ENCODE results near the gene IGSF22. TPM values are rescaled to one million over a fixed set of nuclear protein-coding genes. Genes with fewer than 3 reads are reported as not detected.
A peak's percentile ranks its signal among the peaks of the same experiment; 100 is the strongest.
"Not testable (repeated sequence)": the region's sequence is repeated elsewhere in the genome, so short reads cannot be mapped to it uniquely, and the experiment has no call there.

Gene IGSF22
- total RNA-seq, 2 donors from 2014 or later = 0.81 to 2.0 TPM

GRCh38 chr11:18700375-18700774 is 25.6 kb downstream of the IGSF22 start:
- no peak for DNase-seq
- ATAC-seq = no peak
- intact Hi-C loops (cut with DNase I, micrococcal nuclease) = no loop called here

- ATAC-seq (no peak), DNase-seq (peak in 1 of 2 donors; percentile 48)
- intact Hi-C loops (cut with DNase I, micrococcal nuclease) = loop anchor here in 1 of 2 donors (10.0 kb wide), 1 partner anchor 65 kb away; the partner anchor contains the start of gene SPTY2D1
Observed at GRCh38 chr11:18699848-18700261, 26.1 kb downstream of the IGSF22 start.

- intact Hi-C loops (cut with DNase I, micrococcal nuclease) = loop anchor here in 1 of 2 donors (10.0 kb wide), 1 partner anchor 64 kb away; the partner anchor contains the start of gene SPTY2D1
- DNase-seq (no peak), ATAC-seq (no peak)
Observed at GRCh38 chr11:18699269-18699596, 26.8 kb downstream of the IGSF22 start.

- intact Hi-C loops (cut with DNase I, micrococcal nuclease) = loop anchor here in 1 of 2 donors (10.0 kb wide), 1 partner anchor 64 kb away; the partner anchor contains the start of gene SPTY2D1
Observed at GRCh38 chr11:18698341-18699268, 27.4 kb downstream of the IGSF22 start, which contains the start of gene TMEM86A. Gene TMEM86A (plus strand): TSS chr11:18698779. CDS start chr11:18698887, 108 bp downstream.

GRCh38 chr11:18697576-18697975 is 28.4 kb downstream of the IGSF22 start:
- ATAC-seq = no peak

More at GRCh38 chr11:18698341-18699268, 27.4 kb downstream of the IGSF22 start, which contains the start of gene TMEM86A:
- DNase-seq (peak; percentile 91 to 95), ATAC-seq (peak; percentile 97)

GRCh38 chr11:18696638-18697225 is 29.3 kb downstream of the IGSF22 start:
- DNase-seq = no peak
- ATAC-seq = no peak
- intact Hi-C loops (cut with DNase I, micrococcal nuclease) = loop anchor here in 1 of 2 donors (10.0 kb wide), 1 partner anchor 62 kb away; the partner anchor contains the start of gene SPTY2D1

More at GRCh38 chr11:18697576-18697975, 28.4 kb downstream of the IGSF22 start:
- intact Hi-C loops (cut with DNase I, micrococcal nuclease) = loop anchor here in 1 of 2 donors (10.0 kb wide), 1 partner anchor 63 kb away; the partner anchor contains the start of gene SPTY2D1
- no peak for DNase-seq

GRCh38 chr11:18692941-18693760 is 32.8 kb downstream of the IGSF22 start:
- DNase-seq (no peak), ATAC-seq (no peak)
- intact Hi-C loops (cut with DNase I, micrococcal nuclease) = loop anchor here in 1 of 2 donors (10.0 kb wide), 1 partner anchor 58 kb away; the partner anchor contains the start of gene SPTY2D1

GRCh38 chr11:18691467-18692140 is 34.4 kb downstream of the IGSF22 start:
- intact Hi-C loops (cut with DNase I, micrococcal nuclease) = loop anchor here in 1 of 2 donors (10.0 kb wide), 1 partner anchor 57 kb away; the partner anchor contains the start of gene SPTY2D1
- not testable (repeated sequence) for ATAC-seq, DNase-seq

- DNase-seq (no peak), ATAC-seq (no peak)
- intact Hi-C loops (cut with DNase I, micrococcal nuclease) = no loop called here
Observed at GRCh38 chr11:18684267-18684666, 41.7 kb downstream of the IGSF22 start.

- DNase-seq = no peak
- no peak for ATAC-seq
- intact Hi-C loops (cut with DNase I, micrococcal nuclease) = no loop called here
Observed at GRCh38 chr11:18682466-18682865, 43.5 kb downstream of the IGSF22 start.

- DNase-seq; intact Hi-C loops (cut with DNase I, micrococcal nuclease); ATAC-seq: not testable (repeated sequence)
Observed at GRCh38 chr11:18681949-18682348, 44.0 kb downstream of the IGSF22 start.

- intact Hi-C loops (cut with DNase I, micrococcal nuclease) = no loop called here
- ATAC-seq (no peak), DNase-seq (no peak)
Observed at GRCh38 chr11:18677560-18677959, 48.4 kb downstream of the IGSF22 start.

- DNase-seq = no peak
- ATAC-seq = no peak
- intact Hi-C loops (cut with DNase I, micrococcal nuclease) = no loop called here
Observed at GRCh38 chr11:18676803-18677202, 49.2 kb downstream of the IGSF22 start.

GRCh38 chr11:18672209-18672608 is 53.8 kb downstream of the IGSF22 start:
- DNase-seq; ATAC-seq; intact Hi-C loops (cut with DNase I, micrococcal nuclease): not testable (repeated sequence)

GRCh38 chr11:18671246-18671645 is 54.7 kb downstream of the IGSF22 start:
- ATAC-seq (no peak), DNase-seq (no peak)
- intact Hi-C loops (cut with DNase I, micrococcal nuclease) = no loop called here

- DNase-seq (no peak), ATAC-seq (no peak)
- intact Hi-C loops (cut with DNase I, micrococcal nuclease) = no loop called here
Observed at GRCh38 chr11:18669711-18670110, 56.3 kb downstream of the IGSF22 start.

- intact Hi-C loops (cut with DNase I, micrococcal nuclease) = no loop called here
- ATAC-seq = no peak
- DNase-seq = no peak
Observed at GRCh38 chr11:18669219-18669596, 56.8 kb downstream of the IGSF22 start.

GRCh38 chr11:18668131-18668530 is 57.9 kb downstream of the IGSF22 start:
- ATAC-seq (no peak), DNase-seq (no peak)
- intact Hi-C loops (cut with DNase I, micrococcal nuclease) = no loop called here

All from left colon (tissue), 2 donors.